Adrenal gland (tissue), 12 donors: ENCODE results near the gene MAGI2. TPM values are rescaled to one million over a fixed set of nuclear protein-coding genes. Genes with fewer than 3 reads are reported as not detected.

Source experiments
- DNase-seq, 7 donors: peaks; one replicate each; pipeline ENCODE4 v3.0.0-alpha.2; 2019 to 2020
- H3K27ac ChIP-seq, 5 donors: fragments of 200-600 bp; sonication (generic) in 4 of 5; 1 replicate in 3 of 5; 2 replicates in 2 of 5; pipeline versions ENCODE4 v1.5.1 to v1.8.0; 2016 to 2020; ENCODE audit warnings: mild to moderate bottlenecking in 1 of 5
- H3K27me3 ChIP-seq: fragments of 200-600 bp; 2 replicates; pipeline ENCODE4 v1.8.0; 2021
- H3K36me3 ChIP-seq, 2 donors: fragments of 200-600 bp; replicated peaks in 1 of 2; 1 replicate in 1 of 2; 2 replicates in 1 of 2; pipeline versions ENCODE4 v1.5.1 to v1.8.0; 2018 to 2022
- H3K4me1 ChIP-seq, 2 donors: fragments of 200-600 bp; replicated peaks in 1 of 2; 1 replicate in 1 of 2; 2 replicates in 1 of 2; pipeline versions ENCODE4 v1.5.1 to v1.8.0; 2018 to 2021
- H3K4me3 ChIP-seq, 4 donors: fragments of 200-600 bp; sonication (generic) in 3 of 4; one replicate each; pipeline ENCODE4 v1.5.1; 2016 to 2018
- H3K9me3 ChIP-seq, 3 donors: fragments of 200-600 bp; sonication (generic) in 1 of 3; replicated peaks in 1 of 3; 1 replicate in 2 of 3; 2 replicates in 1 of 3; pipeline versions ENCODE4 v1.5.1 to v1.8.0; 2016 to 2021
- CTCF ChIP-seq, 6 experiments: fragments of 450-650 bp in 4 of 6; fragments of 200-600 bp in 2 of 6; sonication (generic) in 1 of 6; IDR thresholded peaks; 1 replicate in 5 of 6; 2 replicates in 1 of 6; pipeline versions ENCODE4 v1.5.1 to v1.8.0; 2016 to 2021; ENCODE audit warnings: antibody characterized with exemption in 6 of 6, mild to moderate bottlenecking in 2 of 6, moderate library complexity in 1 of 6
- POLR2A ChIP-seq, 2 donors: fragments of 450-650 bp; IDR thresholded peaks; one replicate each; pipeline ENCODE4 v1.6.1; 2017; ENCODE audit warnings: antibody characterized with exemption in 2 of 2, mild to moderate bottlenecking in 2 of 2, moderate library complexity in 1 of 2
- WGBS, 4 donors: extraction: QIAGEN DNeasy Blood & Tissue Kit in 2 of 4; methylation state at CpG; one replicate each; pipeline versions ENCODE4 v1.1.5 to v1.1.7; 2013 to 2017; 5-methylcytosine and 5-hydroxymethylcytosine counted together
- intact Hi-C, 2 donors: fragments of 100-400 bp; cut with DNase I; formaldehyde crosslinking; loops; one replicate each; pipeline versions ENCODE4 v1.14.1 to v1.15.0; 2022 to 2023
- polyA plus RNA-seq, 3 donors: library from polyadenylated mRNA; stranded (reverse); fragments of 200-250 nt in 2 of 3; fragments of 350-450 nt in 1 of 3; fragmentation: Illumina TruSeq in 1 of 3; extraction: RNeasy Lipid Tissue Mini Kit (QIAGEN cat#74804) in 1 of 3; gene quantifications; one replicate each; pipeline ENCODE4 v1.2.3, GENCODE V29; 2013 to 2014
- total RNA-seq, 9 donors: library from RNA; depleted of rRNA in 4 of 9; stranded (reverse); fragments of >200 nt in 4 of 9; fragments of 120-200 nt in 1 of 9; fragmentation: NEBNext Ultra II Directional in 1 of 9; extraction: Animal tissue kit (Norgen Biotek cat#: 25700) in 1 of 9; gene quantifications; one replicate each; pipeline versions ENCODE4 v1.1.0 to v1.2.4, GENCODE V29; 2013 to 2023
- donor health status: healthy with polysubstance abuse.
- donor health status: Bipolar disorder and iron deficiency.
- donor health status: DM: yes; HTN: yes; CAD: no.
- donor health status: DM: no; HTN: no; CAD: no.
- donor health status: DM: no; HTN: no; CAD: no.
- donor health status: DM: yes; HTN: yes; CAD: no.

Gene MAGI2
- total and polyA plus RNA-seq, 12 donors: 3.2 to 37.1 (median 17.1) TPM

DNA sequence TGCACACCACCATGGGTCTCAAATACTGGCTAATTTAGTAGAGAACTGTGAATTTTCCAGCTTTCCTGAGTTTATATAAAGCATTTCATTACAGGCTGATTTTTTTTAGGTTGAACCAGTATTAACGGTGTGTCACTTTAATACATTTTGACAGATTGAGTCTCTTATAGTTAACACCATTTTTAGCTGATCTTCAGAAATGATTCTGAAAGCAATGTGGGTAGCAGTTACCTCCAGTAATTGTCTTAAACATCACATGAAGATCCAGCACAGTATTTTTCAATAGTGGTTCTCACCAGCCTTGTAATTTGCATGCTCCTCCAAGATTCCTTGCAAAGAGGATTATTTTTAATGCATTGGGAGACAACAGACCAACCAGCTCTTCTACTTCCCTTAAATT lies 961.3 kb downstream of the MAGI2 start:
- Histone ChIP-seq H3K27ac (no peak overlapping the region), H3K27me3 (no peaks in the 10 kb centered on the region), H3K9me3 (no peaks in the 10 kb centered on the region), H3K4me1 (peaks cover 0 to 6% of the 10 kb centered on the region in 2 donors), H3K36me3 (no peaks in the 10 kb centered on the region), H3K4me3 (no peak overlapping the region)
- TF ChIP-seq POLR2A (IDR thresholded peaks at IDR 0.05) (no peak), CTCF (IDR thresholded peaks at IDR 0.05) (no peak)
- intact Hi-C loops: no loop called here
- 95 to 100% (median 97%) methylated on average over 1 of the region's 1 CpG for WGBS, 4 donors
- no peak for DNase-seq

GRCh38 chr7:78490524-78490923 lies 962.9 kb downstream of the MAGI2 start:
- Histone ChIP-seq H3K27ac (no peak overlapping the region), H3K4me1 (peaks cover 0 to 6% of the 10 kb centered on the region in 2 donors), H3K27me3 (no peaks in the 10 kb centered on the region), H3K9me3 (no peaks in the 10 kb centered on the region), H3K36me3 (no peaks in the 10 kb centered on the region), H3K4me3 (no peak overlapping the region)
- intact Hi-C loops: no loop called here
- TF ChIP-seq POLR2A (IDR thresholded peaks at IDR 0.05) (no peak), CTCF (IDR thresholded peaks at IDR 0.05) (no peak)
- no peak for DNase-seq

- Histone ChIP-seq H3K36me3 (no peaks in the 10 kb centered on the region), H3K27me3 (no peaks in the 10 kb centered on the region), H3K9me3 (no peaks in the 10 kb centered on the region), H3K27ac (no peak overlapping the region), H3K4me1 (peaks cover 0 to 6% of the 10 kb centered on the region in 2 donors), H3K4me3 (no peak overlapping the region)
- intact Hi-C loops: no loop called here
- TF ChIP-seq POLR2A (IDR thresholded peaks at IDR 0.05) (no peak), CTCF (IDR thresholded peaks at IDR 0.05) (no peak)
- DNase-seq: no peak
- WGBS, 4 donors: 67 to 85% (median 74%) methylated on average over 5 of the region's 5 CpGs
Observed at GRCh38 chr7:78489476-78490240, 963.8 kb downstream of the MAGI2 start.

GRCh38 chr7:78487464-78487863 lies 966.0 kb downstream of the MAGI2 start:
- Histone ChIP-seq H3K4me3 (no peak overlapping the region), H3K36me3 (no peaks in the 10 kb centered on the region), H3K27me3 (no peaks in the 10 kb centered on the region), H3K4me1 (peaks cover 0 to 6% of the 10 kb centered on the region in 2 donors), H3K9me3 (no peaks in the 10 kb centered on the region), H3K27ac (no peak overlapping the region)
- intact Hi-C loops: no loop called here
- whole genome bisulfite sequencing, 4 donors: 64 to 82% (median 75%) methylated on average over 5 of the region's 5 CpGs
- TF ChIP-seq CTCF (IDR thresholded peaks at IDR 0.05) (no peak), POLR2A (IDR thresholded peaks at IDR 0.05) (no peak)
- no peak for DNase-seq
